Measurements from ENCODE around the gene ADAMTS1. TPM values are rescaled to one million over a fixed set of nuclear protein-coding genes. Genes with fewer than 3 reads are reported as not detected.

ADAMTS1 gene
- polyA plus RNA-seq, 3 donors = 0.01 TPM; not detected in 2

GRCh38 chr21:26837539-26837938, 7.7 kb downstream of the ADAMTS1 start:
- peaks cover 0 to 5% of the 10 kb centered on the region in 2 donors for H3K9me3 ChIP-seq (replicated peaks in 1 of 2; ENCODE audit: control insufficient read depth in 1 of 2, insufficient read depth in 1 of 2, low read length in 2 of 2)
- H3K27me3 ChIP-seq (ENCODE audit: control insufficient read depth in 2 of 2, insufficient read depth in 2 of 2, low read length in 2 of 2) = peaks cover 2 to 3% of the 10 kb centered on the region in 2 donors
- TF ChIP-seq CTCF (IDR thresholded peaks at IDR 0.05) = no peak
- no peak overlapping the region for H3K4me3 Mint-ChIP-seq
- no peaks in the 10 kb centered on the region for H3K79me2 ChIP-seq (ENCODE audit: insufficient read depth, low read length)
- no peak for DNase-seq
- peaks cover 0 to 7% (median 0%) of the 10 kb centered on the region in 7 donors for H3K9me3 Mint-ChIP-seq
- H3K36me3 ChIP-seq (replicated peaks in 1 of 2; ENCODE audit: control insufficient read depth in 1 of 2, insufficient read depth in 2 of 2, low read length in 2 of 2) = no peaks in the 10 kb centered on the region
- no peak overlapping the region for H2AFZ ChIP-seq (ENCODE audit: insufficient read depth, low read depth, low read length, poor library complexity, severe bottlenecking)
- H3K4me2 ChIP-seq (replicated peaks; ENCODE audit: extremely low read depth, low read length, poor library complexity, severe bottlenecking) = no peak overlapping the region
- intact Hi-C loops (cut with micrococcal nuclease) = no loop called here
- H3K27ac ChIP-seq (ENCODE audit: low read depth in 1 of 2, low read length in 2 of 2) = no peak overlapping the region
- H4K20me1 ChIP-seq (ENCODE audit: insufficient read depth, low read length) = no peaks in the 10 kb centered on the region
- H3K4me1 ChIP-seq (ENCODE audit: control insufficient read depth in 1 of 2, insufficient read depth in 2 of 2, low read length in 2 of 2) = no peaks in the 10 kb centered on the region
- no peak overlapping the region for H3K27ac Mint-ChIP-seq
- WGBS (ENCODE audit: insufficient coverage) = 100% methylated on average over 2 of the region's 3 CpGs
- H3K9ac ChIP-seq (ENCODE audit: insufficient read depth, low read length, poor library complexity, severe bottlenecking) = no peak overlapping the region
- H3K36me3 Mint-ChIP-seq = no peaks in the 10 kb centered on the region
- H3K4me1 Mint-ChIP-seq = no peaks in the 10 kb centered on the region
- peaks cover 3 to 10% (median 4%) of the 10 kb centered on the region in 3 donors for H3K27me3 Mint-ChIP-seq (ENCODE audit: low read depth in 3 of 3)
- no peak overlapping the region for H3K4me3 ChIP-seq (replicated peaks in 1 of 3; ENCODE audit: low read depth in 2 of 3, low read length in 3 of 3)

- no peaks in the 10 kb centered on the region for H3K4me1 ChIP-seq (ENCODE audit: control insufficient read depth in 1 of 2, insufficient read depth in 2 of 2, low read length in 2 of 2)
- no peak overlapping the region for H3K27ac Mint-ChIP-seq
- H3K9me3 Mint-ChIP-seq = peaks cover 0 to 2% (median 0%) of the 10 kb centered on the region in 7 donors
- intact Hi-C loops (cut with micrococcal nuclease) = no loop called here
- H3K4me2 ChIP-seq (replicated peaks; ENCODE audit: extremely low read depth, low read length, poor library complexity, severe bottlenecking) = no peak overlapping the region
- no peak overlapping the region for H3K27ac ChIP-seq (ENCODE audit: low read depth in 1 of 2, low read length in 2 of 2)
- peaks cover 0 to 6% (median 0%) of the 10 kb centered on the region in 3 donors for H3K27me3 Mint-ChIP-seq (ENCODE audit: low read depth in 3 of 3)
- no peak overlapping the region for H3K4me3 ChIP-seq (replicated peaks in 1 of 3; ENCODE audit: low read depth in 2 of 3, low read length in 3 of 3)
- H3K36me3 Mint-ChIP-seq = no peaks in the 10 kb centered on the region
- WGBS (ENCODE audit: insufficient coverage) = no CpG with 5 or more reads among the region's 3 CpGs
- H3K27me3 ChIP-seq (ENCODE audit: control insufficient read depth in 2 of 2, insufficient read depth in 2 of 2, low read length in 2 of 2) = no peaks in the 10 kb centered on the region
- DNase-seq = no peak
- H3K4me3 Mint-ChIP-seq = no peak overlapping the region
- TF ChIP-seq CTCF (IDR thresholded peaks at IDR 0.05) = no peak
- no peaks in the 10 kb centered on the region for H3K79me2 ChIP-seq (ENCODE audit: insufficient read depth, low read length)
- no peaks in the 10 kb centered on the region for H3K9me3 ChIP-seq (replicated peaks in 1 of 2; ENCODE audit: control insufficient read depth in 1 of 2, insufficient read depth in 1 of 2, low read length in 2 of 2)
- no peaks in the 10 kb centered on the region for H4K20me1 ChIP-seq (ENCODE audit: insufficient read depth, low read length)
- no peaks in the 10 kb centered on the region for H3K36me3 ChIP-seq (replicated peaks in 1 of 2; ENCODE audit: control insufficient read depth in 1 of 2, insufficient read depth in 2 of 2, low read length in 2 of 2)
- no peak overlapping the region for H3K9ac ChIP-seq (ENCODE audit: insufficient read depth, low read length, poor library complexity, severe bottlenecking)
- H2AFZ ChIP-seq (ENCODE audit: insufficient read depth, low read depth, low read length, poor library complexity, severe bottlenecking) = no peak overlapping the region
- H3K4me1 Mint-ChIP-seq = no peaks in the 10 kb centered on the region
These were observed 8.7 kb downstream of the ADAMTS1 start for GRCh38 chr21:26836528-26836927.
